ENCODE results near the gene TRIM47. TPM values are rescaled to one million over a fixed set of nuclear protein-coding genes. Genes with fewer than 3 reads are reported as not detected.

TRIM47 gene
- total and polyA plus RNA-seq, 2 experiments from 2014 or later: 13.0 to 36.9 TPM

GRCh38 chr17:75919611-75920010, 41.2 kb upstream of the TRIM47 start:
- Histone ChIP-seq H3K9me2 (replicated peaks; ENCODE audit: insufficient read depth) (no peaks in the 10 kb centered on the region), H3K4me2 (no peak overlapping the region), H3K4me3 (no peak overlapping the region), H2AFZ (no peak overlapping the region), H3K36me3 (replicated peaks; ENCODE audit: insufficient read depth, low read depth) (no peaks in the 10 kb centered on the region), H3K27me3 (no peaks in the 10 kb centered on the region), H4K20me1 (ENCODE audit: insufficient read depth, poor library complexity, severe bottlenecking) (no peaks in the 10 kb centered on the region), H3K9me3 (ENCODE audit: low read depth) (no peaks in the 10 kb centered on the region), H3K79me2 (no peaks in the 10 kb centered on the region), H3K27ac (no peak overlapping the region), H3K4me1 (ENCODE audit: insufficient read depth) (no peaks in the 10 kb centered on the region)
- DNase-seq (ENCODE audit: low spot score): no peak
- TF ChIP-seq EZH2phosphoT487 (IDR thresholded peaks at IDR 0.05; ENCODE audit: low read depth, severe bottlenecking, unreplicated experiment): no peak
- no peak for TF ChIP-seq CTCF (IDR thresholded peaks at IDR 0.05; ENCODE audit: poor library complexity)
- no peak for TF ChIP-seq EZH2 (IDR thresholded peaks at IDR 0.05; ENCODE audit: borderline replicate concordance)
- 96% methylated on average over 22 of the region's 22 CpGs for WGBS (ENCODE audit: low lambda C conversion rate, missing lambda C conversion rate)

DNA sequence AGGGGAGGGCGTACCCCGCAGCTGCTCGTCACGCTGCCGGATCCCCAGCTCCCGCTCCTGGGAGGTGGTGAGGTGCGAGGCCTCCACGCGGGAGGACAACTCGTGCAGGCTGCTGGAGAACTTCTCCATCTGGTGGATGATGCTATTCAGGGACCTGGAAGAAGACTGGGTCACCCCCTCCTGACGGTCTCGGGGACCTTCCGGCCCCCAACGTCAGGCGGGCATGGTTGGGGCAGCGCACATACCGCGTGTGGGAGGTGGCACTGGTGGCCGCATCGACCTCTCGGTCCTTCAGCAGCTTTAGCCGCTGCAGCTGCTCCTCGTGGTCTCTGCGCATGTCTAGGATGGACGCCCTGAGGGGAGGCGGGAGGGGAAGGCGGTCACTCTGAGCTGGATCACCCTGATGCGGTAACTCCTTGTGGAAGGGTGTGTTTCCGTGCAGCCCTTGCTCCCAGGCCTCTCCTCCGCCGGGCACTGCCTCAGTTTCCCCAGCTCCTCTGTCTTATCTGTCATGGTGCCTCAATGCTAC, 39.6 kb upstream of the TRIM47 start:
- H3K36me3 ChIP-seq (replicated peaks; ENCODE audit: insufficient read depth, low read depth): no peaks in the 10 kb centered on the region
- H3K4me2 ChIP-seq: no peak overlapping the region

GRCh38 chr17:75917141-75917916, 38.9 kb upstream of the TRIM47 start:
- TF ChIP-seq EZH2phosphoT487 (IDR thresholded peaks at IDR 0.05; ENCODE audit: low read depth, severe bottlenecking, unreplicated experiment) (no peak), CTCF (IDR thresholded peaks at IDR 0.05; ENCODE audit: poor library complexity) (no peak), EZH2 (IDR thresholded peaks at IDR 0.05; ENCODE audit: borderline replicate concordance) (no peak)
- no peaks in the 10 kb centered on the region for H3K36me3 ChIP-seq (replicated peaks; ENCODE audit: insufficient read depth, low read depth)
- H3K79me2 ChIP-seq: no peaks in the 10 kb centered on the region
- no peak for DNase-seq (ENCODE audit: low spot score)
- H3K9me3 ChIP-seq (ENCODE audit: low read depth): no peaks in the 10 kb centered on the region
- WGBS (ENCODE audit: low lambda C conversion rate, missing lambda C conversion rate): 96% methylated on average over 19 of the region's 23 CpGs
- H3K4me1 ChIP-seq (ENCODE audit: insufficient read depth): no peaks in the 10 kb centered on the region
- no peaks in the 10 kb centered on the region for H4K20me1 ChIP-seq (ENCODE audit: insufficient read depth, poor library complexity, severe bottlenecking)
- no peak overlapping the region for H3K4me2 ChIP-seq
- no peak overlapping the region for H3K27ac ChIP-seq
- no peak overlapping the region for H3K4me3 ChIP-seq
- H2AFZ ChIP-seq: no peak overlapping the region
- no peaks in the 10 kb centered on the region for H3K27me3 ChIP-seq
- H3K9me2 ChIP-seq (replicated peaks; ENCODE audit: insufficient read depth): no peaks in the 10 kb centered on the region

More for the DNA sequence above, 39.6 kb upstream of the TRIM47 start:
- H3K4me3 ChIP-seq: no peak overlapping the region
- H3K9me3 ChIP-seq (ENCODE audit: low read depth): no peaks in the 10 kb centered on the region
- WGBS (ENCODE audit: low lambda C conversion rate, missing lambda C conversion rate): 95% methylated on average over 31 of the region's 31 CpGs
- no peak for DNase-seq (ENCODE audit: low spot score)
- no peaks in the 10 kb centered on the region for H3K9me2 ChIP-seq (replicated peaks; ENCODE audit: insufficient read depth)
- H4K20me1 ChIP-seq (ENCODE audit: insufficient read depth, poor library complexity, severe bottlenecking): no peaks in the 10 kb centered on the region
- no peak for TF ChIP-seq CTCF (IDR thresholded peaks at IDR 0.05; ENCODE audit: poor library complexity)
- H3K27me3 ChIP-seq: no peaks in the 10 kb centered on the region
- no peaks in the 10 kb centered on the region for H3K4me1 ChIP-seq (ENCODE audit: insufficient read depth)
- no peak overlapping the region for H3K27ac ChIP-seq
- H2AFZ ChIP-seq: no peak overlapping the region
- H3K79me2 ChIP-seq: no peaks in the 10 kb centered on the region

All from hepatocyte (in vitro differentiated cells).